HEK293 (cell line): ENCODE data around the gene ZNHIT3.
A peak's percentile ranks its signal among the peaks of the same experiment; 100 is the strongest.

Experiments
- KLF8 ChIP-seq: fragments of 450-650 bp; formaldehyde crosslinking; IDR thresholded peaks from 2 replicates; pipeline ENCODE4 v1.5.1; 2016; ENCODE audit warnings: missing biosample characterization, missing genetic modification characterization
- KLF9 ChIP-seq: fragments of 450-650 bp; formaldehyde crosslinking; IDR thresholded peaks from 2 replicates; pipeline ENCODE4 v1.5.1; 2016; ENCODE audit warnings: missing biosample characterization, missing genetic modification characterization, low read depth
- MZF1 ChIP-seq: fragments of 450-650 bp; formaldehyde crosslinking; IDR thresholded peaks from 2 replicates; pipeline ENCODE4 v1.5.1; 2017; ENCODE audit warnings: missing biosample characterization, missing genetic modification characterization, borderline replicate concordance
- PATZ1 ChIP-seq: fragments of 450-650 bp; formaldehyde crosslinking; IDR thresholded peaks from 2 replicates; pipeline ENCODE4 v1.5.1; 2016; ENCODE audit warnings: missing biosample characterization, missing genetic modification characterization
- RBAK ChIP-seq: fragments of 450-650 bp; formaldehyde crosslinking; IDR thresholded peaks from 2 replicates; pipeline ENCODE4 v1.5.1; 2016; ENCODE audit warnings: missing biosample characterization, missing genetic modification characterization
- SALL2 ChIP-seq: fragments of 450-650 bp; formaldehyde crosslinking; IDR thresholded peaks from 2 replicates; pipeline ENCODE4 v1.5.0; 2017; ENCODE audit warnings: missing biosample characterization, mild to moderate bottlenecking, missing genetic modification characterization, borderline replicate concordance
- SCRT1 ChIP-seq: fragments of 450-650 bp; formaldehyde crosslinking; IDR thresholded peaks from 2 replicates; pipeline ENCODE4 v1.5.1; 2016; ENCODE audit warnings: missing biosample characterization, missing genetic modification characterization, borderline replicate concordance
- SP3 ChIP-seq: fragments of 450-650 bp; formaldehyde crosslinking; IDR thresholded peaks from 2 replicates; pipeline ENCODE4 v1.5.1; 2016; ENCODE audit warnings: missing biosample characterization, missing genetic modification characterization
- WT1 ChIP-seq: fragments of 450-650 bp; formaldehyde crosslinking; IDR thresholded peaks from 2 replicates; pipeline ENCODE4 v1.5.1; 2016; ENCODE audit warnings: missing biosample characterization, missing genetic modification characterization
- YY1 ChIP-seq: fragments of 450-650 bp; formaldehyde crosslinking; IDR thresholded peaks from 2 replicates; pipeline ENCODE4 v1.5.1; 2018; ENCODE audit warnings: missing biosample characterization, missing genetic modification characterization
- ZBTB1 ChIP-seq: fragments of 450-650 bp; formaldehyde crosslinking; IDR thresholded peaks from 2 replicates; pipeline ENCODE4 v1.5.1; 2016; ENCODE audit warnings: missing biosample characterization, missing genetic modification characterization
- ZBTB6 ChIP-seq: fragments of 450-650 bp; formaldehyde crosslinking; IDR thresholded peaks from 2 replicates; pipeline ENCODE4 v1.5.1; 2017; ENCODE audit warnings: missing biosample characterization, missing genetic modification characterization
- ZFP69B ChIP-seq: fragments of 450-650 bp; formaldehyde crosslinking; IDR thresholded peaks from 2 replicates; pipeline ENCODE4 v1.5.1; 2016; ENCODE audit warnings: missing biosample characterization, missing genetic modification characterization
- ZNF112 ChIP-seq: fragments of 450-650 bp; formaldehyde crosslinking; IDR thresholded peaks from 2 replicates; pipeline ENCODE4 v1.5.0; 2017; ENCODE audit warnings: missing biosample characterization, missing genetic modification characterization
- ZNF146 ChIP-seq: fragments of 450-650 bp; formaldehyde crosslinking; IDR thresholded peaks from 2 replicates; pipeline ENCODE4 v1.5.1; 2016; ENCODE audit warnings: missing biosample characterization, missing genetic modification characterization
- ZNF174 ChIP-seq: fragments of 450-650 bp; formaldehyde crosslinking; IDR thresholded peaks from 2 replicates; pipeline ENCODE4 v1.5.0; 2017; ENCODE audit warnings: missing biosample characterization, mild to moderate bottlenecking, missing genetic modification characterization
- ZNF175 ChIP-seq: fragments of 450-650 bp; formaldehyde crosslinking; IDR thresholded peaks from 2 replicates; pipeline ENCODE4 v1.5.1; 2016; ENCODE audit warnings: missing biosample characterization, missing genetic modification characterization
- ZNF18 ChIP-seq: fragments of 450-650 bp; formaldehyde crosslinking; IDR thresholded peaks from 2 replicates; pipeline ENCODE4 v1.5.1; 2016; ENCODE audit warnings: missing biosample characterization, missing genetic modification characterization
- ZNF184 ChIP-seq: fragments of 450-650 bp; IDR thresholded peaks from 2 replicates; pipeline ENCODE4 v1.5.1; 2018; ENCODE audit warnings: missing biosample characterization, mild to moderate bottlenecking, missing genetic modification characterization
- ZNF266 ChIP-seq: fragments of 450-650 bp; formaldehyde crosslinking; IDR thresholded peaks from 2 replicates; pipeline ENCODE4 v1.5.1; 2016; ENCODE audit warnings: missing biosample characterization, missing genetic modification characterization, low read depth
- ZNF302 ChIP-seq: fragments of 450-650 bp; formaldehyde crosslinking; IDR thresholded peaks from 2 replicates; pipeline ENCODE4 v1.5.1; 2016; ENCODE audit warnings: missing biosample characterization, missing genetic modification characterization, low read depth
- ZNF366 ChIP-seq: fragments of 450-650 bp; formaldehyde crosslinking; conservative IDR thresholded peaks from 2 replicates; pipeline ENCODE4 v1.5.1; 2016; ENCODE audit warnings: missing biosample characterization, missing genetic modification characterization
- ZNF391 ChIP-seq: fragments of 450-650 bp; formaldehyde crosslinking; IDR thresholded peaks from 2 replicates; pipeline ENCODE4 v1.5.1; 2016; ENCODE audit warnings: low read depth, missing biosample characterization, missing genetic modification characterization, borderline replicate concordance
- ZNF433 ChIP-seq: fragments of 450-650 bp; formaldehyde crosslinking; IDR thresholded peaks from 2 replicates; pipeline ENCODE4 v1.5.1; 2016; ENCODE audit warnings: missing biosample characterization, missing genetic modification characterization, low read depth
- ZNF549 ChIP-seq: fragments of 450-650 bp; IDR thresholded peaks from 2 replicates; pipeline ENCODE4 v1.5.1; 2018; ENCODE audit warnings: missing biosample characterization, missing genetic modification characterization, mild to moderate bottlenecking, inconsistent platforms, moderate library complexity
- ZNF560 ChIP-seq: fragments of 450-650 bp; formaldehyde crosslinking; IDR thresholded peaks from 2 replicates; pipeline ENCODE4 v1.5.1; 2017; ENCODE audit warnings: missing biosample characterization, missing genetic modification characterization, borderline replicate concordance
- ZNF580 ChIP-seq: fragments of 450-650 bp; formaldehyde crosslinking; IDR thresholded peaks from 2 replicates; pipeline ENCODE4 v1.5.1; 2016; ENCODE audit warnings: missing biosample characterization, missing genetic modification characterization
- ZNF596 ChIP-seq: fragments of 450-650 bp; IDR thresholded peaks from 2 replicates; pipeline ENCODE4 v1.5.0; 2018; ENCODE audit warnings: missing biosample characterization, mild to moderate bottlenecking, missing genetic modification characterization, moderate library complexity
- ZNF600 ChIP-seq: fragments of 450-650 bp; formaldehyde crosslinking; IDR thresholded peaks from 2 replicates; pipeline ENCODE4 v1.5.1; 2016; ENCODE audit warnings: missing biosample characterization, missing genetic modification characterization
- ZNF654 ChIP-seq: fragments of 450-650 bp; formaldehyde crosslinking; IDR thresholded peaks from 2 replicates; pipeline ENCODE4 v1.5.1; 2016; ENCODE audit warnings: low read depth, missing biosample characterization, missing genetic modification characterization
- ZNF660 ChIP-seq: fragments of 450-650 bp; IDR thresholded peaks from 2 replicates; pipeline ENCODE4 v1.5.1; 2018; ENCODE audit warnings: missing biosample characterization, mild to moderate bottlenecking, missing genetic modification characterization
- ZNF670 ChIP-seq: fragments of 450-650 bp; formaldehyde crosslinking; IDR thresholded peaks from 2 replicates; pipeline ENCODE4 v1.5.1; 2016; ENCODE audit warnings: missing biosample characterization, missing genetic modification characterization, low read depth
- ZNF704 ChIP-seq: fragments of 450-650 bp; formaldehyde crosslinking; IDR thresholded peaks from 2 replicates; pipeline ENCODE4 v1.5.1; 2016; ENCODE audit warnings: missing biosample characterization, missing genetic modification characterization
- ZNF768 ChIP-seq: fragments of 450-650 bp; formaldehyde crosslinking; IDR thresholded peaks from 2 replicates; pipeline ENCODE4 v1.5.1; 2018; ENCODE audit warnings: missing biosample characterization, mild to moderate bottlenecking, missing genetic modification characterization
- ZNF791 ChIP-seq: fragments of 450-650 bp; formaldehyde crosslinking; IDR thresholded peaks from 2 replicates; pipeline ENCODE4 v1.5.1; 2016; ENCODE audit warnings: missing biosample characterization, missing genetic modification characterization
- ZSCAN16 ChIP-seq: fragments of 450-650 bp; formaldehyde crosslinking; IDR thresholded peaks from 2 replicates; pipeline ENCODE4 v1.5.1; 2016; ENCODE audit warnings: missing biosample characterization, missing genetic modification characterization

The ZNHIT3 gene

GRCh38 chr17:36534840-36535668 is 48.6 kb downstream of the ZNHIT3 start, which contains the start of the genes MYO19 and PIGW (continued):
- TF ChIP-seq ZNF580 (tag by site-specific recombination) (peak; percentile 10; the same call in 1 of the 2 replicates), ZNF549 (tag by site-specific recombination) (no peak), SP3 (peak; percentile 78), ZNF768 (no peak), ZNF654 (no peak), KLF8 (peak; percentile 63), WT1 (tag by site-specific recombination) (no peak), ZNF302 (tag by site-specific recombination) (no peak), ZNF18 (no peak), RBAK (no peak), ZNF791 (tag by site-specific recombination) (no peak), SCRT1 (no peak), ZNF266 (no peak), ZBTB1 (tag by site-specific recombination) (no peak), ZNF366 (tag by site-specific recombination) (no peak), ZNF660 (tag by site-specific recombination) (peak; percentile 71), SALL2 (tag by site-specific recombination) (no peak), ZNF433 (no peak), ZBTB6 (tag by site-specific recombination) (peak; percentile 32; the same call in 1 of the 2 replicates), ZNF175 (tag by site-specific recombination) (no peak), ZNF184 (tag by site-specific recombination) (no peak), PATZ1 (tag by site-specific recombination) (peak; percentile 77), ZNF112 (tag by site-specific recombination) (no peak), MZF1 (tag by site-specific recombination) (no peak), ZSCAN16 (no peak), KLF9 (tag by site-specific recombination) (peak; percentile 66), YY1 (tag by site-specific recombination) (peak; percentile 91), ZNF670 (tag by site-specific recombination) (no peak), ZNF704 (tag by site-specific recombination) (peak; percentile 76; the same call in 1 of the 2 replicates), ZNF146 (tag by site-specific recombination) (no peak; the same call in 1 of the 2 replicates), ZNF174 (tag by site-specific recombination) (no peak), ZNF596 (tag by site-specific recombination) (no peak), ZNF391 (tag by site-specific recombination) (peak; percentile 13; the same call in 1 of the 2 replicates), ZFP69B (tag by site-specific recombination) (no peak; the same call in 1 of the 2 replicates), ZNF560 (tag by site-specific recombination) (no peak), ZNF600 (tag by site-specific recombination) (peak; percentile 43)
